Fibroblast of mammary gland (primary cell): ENCODE data around the gene SETBP1.
A peak's percentile ranks its signal among the peaks of the same experiment; 100 is the strongest.

Experiments used
- DNase-seq: peaks from one replicate; pipeline ENCODE4 v3.0.0-alpha.2; 2010; ENCODE audit warnings: low read depth
- H3K4me3 ChIP-seq: 2 replicates; pipeline ENCODE4 v1.5.1; 2011; ENCODE audit warnings: low read depth, mild to moderate bottlenecking, low read length, moderate library complexity; ENCODE audit not compliant: control insufficient read depth
- CTCF ChIP-seq: conservative IDR thresholded peaks from 2 replicates; pipeline ENCODE4 v1.5.1; 2011; ENCODE audit warnings: low read depth, low read length, inconsistent platforms; ENCODE audit not compliant: control insufficient read depth, insufficient read depth

SETBP1 gene

GRCh38 chr18:44942073-44942472 is 261.4 kb downstream of the SETBP1 start:
- no peak overlapping the region for H3K4me3 ChIP-seq
- DNase-seq = no peak
- TF ChIP-seq CTCF = no peak

- no peak for TF ChIP-seq CTCF
- DNase-seq = peak; percentile 48
- no peak overlapping the region for H3K4me3 ChIP-seq
Observed at GRCh38 chr18:44943311-44943881, 262.7 kb downstream of the SETBP1 start.

GRCh38 chr18:44944461-44944860 is 263.8 kb downstream of the SETBP1 start:
- H3K4me3 ChIP-seq = no peak overlapping the region
- no peak for TF ChIP-seq CTCF
- no peak for DNase-seq

- no peak overlapping the region for H3K4me3 ChIP-seq
- no peak for TF ChIP-seq CTCF
- DNase-seq = no peak
Observed at GRCh38 chr18:44945888-44946401, 265.3 kb downstream of the SETBP1 start.

GRCh38 chr18:44946529-44947113 is 265.9 kb downstream of the SETBP1 start:
- no peak for DNase-seq
- H3K4me3 ChIP-seq = no peak overlapping the region
- TF ChIP-seq CTCF = no peak

- no peak for TF ChIP-seq CTCF
- no peak for DNase-seq
- H3K4me3 ChIP-seq = no peak overlapping the region
Observed at GRCh38 chr18:44949967-44950366, 269.3 kb downstream of the SETBP1 start.
